ENCODE measurements around the gene VPS13C.

Gene VPS13C

DNA sequence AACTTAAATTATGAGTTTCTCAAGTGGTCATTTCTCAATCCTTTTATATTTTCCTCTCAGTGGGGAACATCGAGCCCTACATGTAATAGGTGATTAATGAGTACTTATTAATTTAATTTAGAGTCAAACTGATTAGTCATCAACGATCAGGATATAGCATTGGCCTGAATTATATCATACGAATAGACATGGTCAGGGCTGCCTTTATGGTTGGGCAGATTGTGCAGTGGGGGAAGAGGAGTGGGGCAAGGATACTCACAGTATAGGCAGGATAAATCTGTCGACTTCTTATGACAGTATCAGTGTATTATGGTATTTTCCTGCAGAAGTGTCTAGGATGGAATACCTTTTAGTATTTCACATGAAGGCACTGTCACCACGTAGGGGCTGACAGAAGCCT lies 33.6 kb upstream of the VPS13C start:
- Histone ChIP-seq H3K27me3 (peaks cover 17% of the 10 kb centered on the region), H3K27ac (no peak overlapping the region), H3K4me1 (ENCODE audit: control insufficient read depth in 1 of 2, insufficient read depth in 1 of 2, low read depth in 1 of 2, low read length in 1 of 2) (peaks cover 3 to 8% of the 10 kb centered on the region in 2 experiments), H3K4me3 (ENCODE audit: low read depth in 1 of 2, low read length in 1 of 2) (no peak overlapping the region), H3K36me3 (no peaks in the 10 kb centered on the region), H3K9me3 (no peaks in the 10 kb centered on the region)
- TF ChIP-seq, protein P1, sequence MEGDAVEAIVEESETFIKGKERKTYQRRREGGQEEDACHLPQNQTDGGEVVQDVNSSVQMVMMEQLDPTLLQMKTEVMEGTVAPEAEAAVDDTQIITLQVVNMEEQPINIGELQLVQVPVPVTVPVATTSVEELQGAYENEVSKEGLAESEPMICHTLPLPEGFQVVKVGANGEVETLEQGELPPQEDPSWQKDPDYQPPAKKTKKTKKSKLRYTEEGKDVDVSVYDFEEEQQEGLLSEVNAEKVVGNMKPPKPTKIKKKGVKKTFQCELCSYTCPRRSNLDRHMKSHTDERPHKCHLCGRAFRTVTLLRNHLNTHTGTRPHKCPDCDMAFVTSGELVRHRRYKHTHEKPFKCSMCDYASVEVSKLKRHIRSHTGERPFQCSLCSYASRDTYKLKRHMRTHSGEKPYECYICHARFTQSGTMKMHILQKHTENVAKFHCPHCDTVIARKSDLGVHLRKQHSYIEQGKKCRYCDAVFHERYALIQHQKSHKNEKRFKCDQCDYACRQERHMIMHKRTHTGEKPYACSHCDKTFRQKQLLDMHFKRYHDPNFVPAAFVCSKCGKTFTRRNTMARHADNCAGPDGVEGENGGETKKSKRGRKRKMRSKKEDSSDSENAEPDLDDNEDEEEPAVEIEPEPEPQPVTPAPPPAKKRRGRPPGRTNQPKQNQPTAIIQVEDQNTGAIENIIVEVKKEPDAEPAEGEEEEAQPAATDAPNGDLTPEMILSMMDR (IDR thresholded peaks at IDR 0.05), result no peak

DNA sequence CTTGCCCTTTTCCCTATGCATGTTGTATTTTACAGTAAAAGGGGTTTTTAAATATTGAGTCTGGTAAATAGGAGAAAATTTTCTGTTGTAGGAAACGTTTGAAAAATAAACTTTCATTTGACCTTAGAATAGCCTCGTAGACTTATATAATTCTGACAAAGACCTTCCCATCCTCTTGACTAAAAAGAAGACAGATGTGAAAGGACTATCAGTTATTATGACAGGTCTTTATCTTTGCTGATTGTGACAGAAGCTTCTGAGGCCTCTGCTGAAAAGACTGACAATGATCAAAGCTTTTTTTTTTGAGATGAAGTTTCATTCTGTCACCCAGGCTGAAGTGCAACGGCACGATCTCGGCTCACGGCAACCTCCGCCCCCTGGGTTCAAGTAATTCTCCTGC lies 30.7 kb upstream of the VPS13C start:
- Histone ChIP-seq H3K36me3 (no peaks in the 10 kb centered on the region), H3K27ac (no peak overlapping the region), H3K4me3 (ENCODE audit: low read depth in 1 of 2, low read length in 1 of 2) (no peak overlapping the region), H3K9me3 (no peaks in the 10 kb centered on the region), H3K27me3 (no peaks in the 10 kb centered on the region), H3K4me1 (ENCODE audit: control insufficient read depth in 1 of 2, insufficient read depth in 1 of 2, low read depth in 1 of 2, low read length in 1 of 2) (peaks cover 3 to 8% of the 10 kb centered on the region in 2 experiments)
- TF ChIP-seq, protein P1 (IDR thresholded peaks at IDR 0.05), result no peak

DNA sequence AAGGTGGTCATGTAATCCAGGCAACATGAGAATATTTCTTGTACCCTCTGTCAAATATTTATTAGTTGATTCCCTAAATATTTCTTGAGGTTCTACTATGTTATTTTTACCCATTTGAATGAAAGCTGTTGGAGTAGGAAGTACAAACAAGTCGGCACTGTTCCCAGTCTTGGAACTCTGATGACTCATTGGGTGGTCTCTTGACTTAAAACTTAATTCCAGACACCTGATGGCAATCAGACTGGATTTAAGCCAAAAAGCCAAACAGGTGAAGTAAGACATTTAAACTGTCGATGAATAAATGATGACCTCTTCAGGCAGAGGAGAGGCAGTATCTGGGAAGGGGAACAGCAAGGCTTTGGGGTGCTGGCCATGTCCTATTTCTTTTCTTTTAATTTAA lies 29.4 kb upstream of the VPS13C start:
- no peaks in the 10 kb centered on the region for H3K36me3 ChIP-seq
- no peaks in the 10 kb centered on the region for H3K9me3 ChIP-seq
- TF ChIP-seq, protein P1 (IDR thresholded peaks at IDR 0.05), result no peak
- no peaks in the 10 kb centered on the region for H3K27me3 ChIP-seq
- no peak overlapping the region for H3K27ac ChIP-seq
- peaks cover 3 to 8% of the 10 kb centered on the region in 2 experiments for H3K4me1 ChIP-seq (ENCODE audit: control insufficient read depth in 1 of 2, insufficient read depth in 1 of 2, low read depth in 1 of 2, low read length in 1 of 2)
- H3K4me3 ChIP-seq (ENCODE audit: low read depth in 1 of 2, low read length in 1 of 2), result no peak overlapping the region

DNA sequence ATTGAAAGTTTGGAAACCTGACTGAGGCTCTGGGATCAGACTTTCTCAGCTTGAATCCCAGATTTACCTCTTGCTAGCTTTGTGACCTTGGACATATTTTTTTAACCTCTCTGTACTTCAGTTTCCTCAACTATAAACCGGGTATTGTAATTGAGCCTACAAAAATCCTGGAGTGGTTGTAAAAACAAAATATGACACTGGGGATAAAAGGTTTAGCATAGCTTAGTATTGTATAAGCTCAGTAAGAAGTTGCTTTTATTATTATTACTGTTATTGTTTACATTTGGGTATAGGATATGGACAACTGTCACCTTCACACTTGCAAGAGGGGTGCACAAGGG lies 28.1 kb upstream of the VPS13C start:
- no peak overlapping the region for H3K27ac ChIP-seq
- TF ChIP-seq, protein P1 (IDR thresholded peaks at IDR 0.05), result no peak
- no peaks in the 10 kb centered on the region for H3K36me3 ChIP-seq
- H3K4me1 ChIP-seq (ENCODE audit: control insufficient read depth in 1 of 2, insufficient read depth in 1 of 2, low read depth in 1 of 2, low read length in 1 of 2), result peaks cover 0 to 1% of the 10 kb centered on the region in 2 experiments
- H3K4me3 ChIP-seq (ENCODE audit: low read depth in 1 of 2, low read length in 1 of 2), result no peak overlapping the region
- H3K9me3 ChIP-seq, result no peaks in the 10 kb centered on the region
- no peaks in the 10 kb centered on the region for H3K27me3 ChIP-seq

DNA sequence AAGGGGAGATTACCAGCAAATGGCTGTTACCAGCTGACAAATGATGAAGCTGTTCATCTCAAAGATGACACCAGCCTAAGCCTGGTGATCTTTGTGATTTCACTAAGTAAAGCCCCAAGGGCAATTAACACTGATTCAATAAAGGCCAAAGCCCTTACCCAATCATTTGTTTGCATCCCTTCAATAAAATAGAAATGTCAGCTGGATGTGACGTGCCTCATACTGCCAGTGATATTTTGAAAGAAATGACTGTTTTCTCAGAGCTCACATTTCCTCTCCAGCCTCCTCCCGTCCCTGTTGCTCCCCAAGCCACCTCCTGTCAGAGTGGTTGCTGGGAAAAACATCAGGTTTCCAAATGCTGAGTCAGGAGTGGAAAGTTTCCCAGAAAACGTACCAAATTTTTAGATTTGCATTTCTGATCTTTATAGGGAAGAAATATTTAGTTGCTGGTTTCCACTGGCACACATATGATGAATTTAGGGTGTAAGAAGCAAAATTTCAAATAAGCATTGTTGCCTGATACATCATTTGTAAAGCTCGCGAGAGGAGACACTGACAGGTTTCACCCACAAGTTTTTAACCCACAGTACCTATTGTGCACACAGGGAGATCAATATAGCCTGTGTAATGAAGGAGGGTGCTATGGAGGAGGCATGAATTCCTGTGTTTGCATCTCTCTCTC lies 27.6 kb upstream of the VPS13C start:
- H3K27me3 ChIP-seq, result no peaks in the 10 kb centered on the region
- no peaks in the 10 kb centered on the region for H3K36me3 ChIP-seq
- H3K4me3 ChIP-seq (ENCODE audit: low read depth in 1 of 2, low read length in 1 of 2), result no peak overlapping the region
- TF ChIP-seq, protein P1 (IDR thresholded peaks at IDR 0.05), result no peak
- no peak overlapping the region for H3K27ac ChIP-seq
- no peaks in the 10 kb centered on the region for H3K4me1 ChIP-seq (ENCODE audit: control insufficient read depth in 1 of 2, insufficient read depth in 1 of 2, low read depth in 1 of 2, low read length in 1 of 2)
- H3K9me3 ChIP-seq, result no peaks in the 10 kb centered on the region
